Fibroblast of the aortic adventitia (primary cell): ENCODE measurements around the gene MACROH2A1. TPM values are rescaled to one million over a fixed set of nuclear protein-coding genes. Genes with fewer than 3 reads are reported as not detected.

Experiments
- DNase-seq: peaks from one replicate; pipeline ENCODE4 v3.0.0-alpha.2; 2010; ENCODE audit warnings: low read depth
- H3K4me3 ChIP-seq: 2 replicates; pipeline ENCODE4 v1.5.1; 2011; ENCODE audit warnings: low read depth, mild to moderate bottlenecking, control low read depth, low read length, moderate library complexity
- total RNA-seq: library from RNA; depleted of rRNA; stranded (reverse); fragments of >200 nt; gene quantifications from 2 replicates; pipeline ENCODE4 v1.2.3, GENCODE V29; 2012; ENCODE audit warnings: low replicate concordance
- TF ChIP-seq, protein P1 (sequence below): IDR thresholded peaks from 2 replicates; pipeline ENCODE4 v1.5.1; 2011; ENCODE audit warnings: mild to moderate bottlenecking, low read length, control low read depth, inconsistent platforms; ENCODE audit not compliant: insufficient read depth

Gene MACROH2A1
- total RNA-seq, 1 donor, result 116 TPM

DNA sequence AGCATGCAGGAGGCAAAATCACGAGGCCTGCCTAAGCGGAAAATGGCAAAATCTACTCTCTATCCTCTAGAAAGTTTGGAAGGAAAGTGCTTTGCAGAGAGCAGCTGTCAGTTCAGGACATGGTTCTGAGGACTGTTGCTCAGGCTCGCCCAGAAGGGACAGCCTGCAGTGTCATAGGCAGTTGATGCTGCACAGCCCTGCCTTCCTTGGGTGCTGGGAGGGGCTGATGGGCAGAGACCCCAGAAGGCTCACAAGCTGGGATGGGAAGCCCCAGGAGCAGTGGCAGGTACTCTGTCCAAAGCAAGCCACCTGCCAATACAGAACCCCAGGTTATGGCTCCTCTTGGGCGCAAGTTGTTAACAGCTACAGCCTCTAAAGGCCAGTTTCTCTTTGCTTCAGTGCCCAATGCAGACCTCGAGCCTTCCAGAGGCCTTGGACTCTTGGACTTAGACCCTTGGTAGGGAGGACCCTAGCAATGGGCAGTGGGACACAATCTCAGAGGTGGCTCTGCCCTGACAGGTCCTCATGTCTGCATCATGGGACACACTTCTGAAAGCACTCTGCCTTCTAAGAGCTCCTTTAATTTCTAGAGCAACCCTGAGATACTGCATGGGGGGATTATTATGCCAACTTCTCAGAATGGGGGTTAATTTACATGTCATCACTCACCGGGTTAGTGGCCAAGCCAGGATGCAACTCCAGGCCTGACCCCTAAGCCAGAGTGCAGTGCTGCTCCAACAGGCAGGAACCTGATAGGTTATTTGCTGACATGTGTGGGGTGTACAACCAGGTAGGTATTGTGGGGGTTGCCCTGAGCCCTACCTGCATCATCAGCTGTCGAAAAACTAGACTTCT is 57.1 kb downstream of the MACROH2A1 start:
- DNase-seq, result no peak
- H3K4me3 ChIP-seq, result no peak overlapping the region
- TF ChIP-seq, protein P1, sequence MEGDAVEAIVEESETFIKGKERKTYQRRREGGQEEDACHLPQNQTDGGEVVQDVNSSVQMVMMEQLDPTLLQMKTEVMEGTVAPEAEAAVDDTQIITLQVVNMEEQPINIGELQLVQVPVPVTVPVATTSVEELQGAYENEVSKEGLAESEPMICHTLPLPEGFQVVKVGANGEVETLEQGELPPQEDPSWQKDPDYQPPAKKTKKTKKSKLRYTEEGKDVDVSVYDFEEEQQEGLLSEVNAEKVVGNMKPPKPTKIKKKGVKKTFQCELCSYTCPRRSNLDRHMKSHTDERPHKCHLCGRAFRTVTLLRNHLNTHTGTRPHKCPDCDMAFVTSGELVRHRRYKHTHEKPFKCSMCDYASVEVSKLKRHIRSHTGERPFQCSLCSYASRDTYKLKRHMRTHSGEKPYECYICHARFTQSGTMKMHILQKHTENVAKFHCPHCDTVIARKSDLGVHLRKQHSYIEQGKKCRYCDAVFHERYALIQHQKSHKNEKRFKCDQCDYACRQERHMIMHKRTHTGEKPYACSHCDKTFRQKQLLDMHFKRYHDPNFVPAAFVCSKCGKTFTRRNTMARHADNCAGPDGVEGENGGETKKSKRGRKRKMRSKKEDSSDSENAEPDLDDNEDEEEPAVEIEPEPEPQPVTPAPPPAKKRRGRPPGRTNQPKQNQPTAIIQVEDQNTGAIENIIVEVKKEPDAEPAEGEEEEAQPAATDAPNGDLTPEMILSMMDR, result no peak

DNA sequence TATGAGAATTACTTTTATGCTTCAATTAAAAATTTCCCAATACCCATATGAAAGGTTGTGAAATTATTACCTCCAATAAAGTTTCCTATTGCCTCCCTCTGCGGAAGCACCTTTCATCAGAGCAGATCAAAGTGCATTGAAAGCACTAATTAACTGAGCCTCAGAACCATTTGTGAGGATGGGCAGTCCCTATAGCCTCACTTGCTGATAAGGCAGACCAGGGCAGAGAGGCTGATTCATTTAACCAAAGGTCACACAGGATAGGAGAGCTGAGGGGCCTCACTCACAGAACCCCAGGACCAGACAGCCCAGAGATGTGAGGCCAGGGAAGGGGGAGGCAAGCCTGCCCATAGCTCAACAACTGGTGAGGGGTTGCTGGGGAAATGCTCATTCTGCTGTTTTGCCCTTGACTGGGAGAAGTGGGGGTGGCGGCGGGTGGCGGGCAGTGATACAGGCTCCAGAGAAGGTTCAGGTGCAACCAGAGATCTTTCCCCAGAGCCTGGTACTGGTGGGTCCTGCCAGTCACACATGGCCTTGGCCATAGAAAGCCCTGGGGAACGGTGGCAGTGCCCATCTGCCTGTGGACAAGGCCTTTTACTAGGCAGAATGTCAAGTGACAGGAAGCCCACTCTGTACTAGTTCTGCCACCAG is 57.9 kb downstream of the MACROH2A1 start:
- TF ChIP-seq, protein P1, result no peak
- no peak for DNase-seq

DNA sequence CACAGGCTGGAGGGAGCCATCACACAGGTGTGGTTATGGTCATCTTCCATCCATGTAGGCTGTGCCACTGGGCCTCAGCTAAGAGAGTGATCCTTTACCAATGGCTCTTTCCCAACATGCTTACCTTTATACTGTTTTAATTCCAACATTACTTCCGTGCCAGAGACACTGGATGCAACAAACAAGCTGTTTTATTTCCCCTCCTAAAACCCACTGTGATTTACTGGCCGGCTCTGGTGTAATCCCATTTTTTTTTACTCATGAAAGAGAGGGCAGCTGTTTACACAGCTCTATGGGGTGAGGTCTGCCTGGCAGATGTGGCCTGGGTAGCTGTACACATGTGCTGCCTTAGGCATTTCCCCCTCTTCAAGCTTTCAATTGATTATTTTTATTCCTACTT is 58.5 kb downstream of the MACROH2A1 start:
- no peak overlapping the region for H3K4me3 ChIP-seq
- TF ChIP-seq, protein P1, result no peak

More for the DNA sequence above, 57.9 kb downstream of the MACROH2A1 start:
- no peak overlapping the region for H3K4me3 ChIP-seq

DNA sequence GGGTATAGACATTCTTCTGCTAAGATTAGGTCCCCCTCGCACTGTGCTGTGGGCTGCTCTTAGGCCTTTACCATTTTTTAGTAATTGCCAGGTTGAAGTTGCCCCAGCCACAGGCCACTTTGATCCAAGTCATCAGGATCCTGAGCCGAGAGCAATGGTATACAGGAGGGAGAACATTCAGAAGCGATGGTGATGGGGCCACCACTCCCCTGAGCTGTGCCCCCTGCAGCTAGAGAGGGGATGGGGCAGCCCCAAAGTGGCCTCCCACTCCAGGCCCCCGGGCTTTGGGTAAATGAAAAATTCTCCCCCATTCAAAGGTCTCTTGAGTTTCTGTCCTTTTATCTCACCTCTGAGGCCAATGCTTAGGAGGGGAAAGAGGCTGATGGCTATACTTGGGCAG is 59.4 kb downstream of the MACROH2A1 start:
- H3K4me3 ChIP-seq, result no peak overlapping the region
- no peak for DNase-seq
- TF ChIP-seq, protein P1, result no peak

More for the DNA sequence above, 58.5 kb downstream of the MACROH2A1 start:
- DNase-seq, result no peak

DNA sequence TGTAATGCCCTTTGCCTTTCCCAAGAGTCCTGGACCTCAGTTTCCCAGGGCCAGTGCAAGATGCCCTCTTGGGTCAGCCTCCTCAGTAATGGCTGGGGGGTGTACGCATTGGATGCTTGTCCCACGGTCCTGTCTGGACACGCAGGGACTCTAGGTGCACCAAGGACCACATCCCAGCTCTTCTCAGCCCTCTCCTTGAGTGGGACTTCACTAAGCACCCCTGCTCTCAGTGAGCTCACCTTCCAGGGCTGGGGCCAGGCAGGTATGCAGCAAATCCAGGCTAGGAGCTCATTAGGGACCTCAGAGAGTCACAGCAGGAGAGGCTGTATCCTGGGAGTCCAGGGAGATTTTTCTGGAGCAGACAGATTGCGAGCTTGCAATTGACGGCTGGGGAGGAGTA is 59.8 kb downstream of the MACROH2A1 start:
- TF ChIP-seq, protein P1, result no peak
- no peak overlapping the region for H3K4me3 ChIP-seq
- DNase-seq, result no peak

DNA sequence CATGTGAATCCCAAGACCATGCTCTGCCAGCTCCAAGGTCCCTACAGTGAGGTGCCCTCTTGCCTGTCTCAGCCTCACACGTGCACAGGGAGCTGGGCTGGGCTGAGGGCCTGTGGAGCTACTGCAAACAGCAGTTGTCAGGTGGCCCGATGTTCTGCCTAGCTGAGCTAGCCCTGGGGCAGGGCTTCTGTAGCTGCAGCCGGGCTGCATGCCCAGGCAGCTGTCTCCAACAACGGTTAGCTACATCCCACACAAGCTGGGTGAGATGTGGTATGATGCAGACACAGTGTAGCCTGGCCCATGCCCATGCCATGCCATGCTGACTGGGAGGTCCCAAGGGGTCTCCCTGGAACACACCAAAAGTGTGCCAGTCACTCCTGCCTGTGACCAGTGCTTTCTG is 62.0 kb downstream of the MACROH2A1 start:
- no peak overlapping the region for H3K4me3 ChIP-seq
- no peak for DNase-seq
- TF ChIP-seq, protein P1, result no peak
